GM19397 (cell line): Measurements from ENCODE around the gene SLC29A3.

Experiments used
- ATAC-seq: cut with Tn5 transposase; IDR thresholded peaks from one replicate; pipeline ENCODE4 v1.9.1; 2021; ENCODE audit warnings: mild to moderate bottlenecking, moderate library complexity; ENCODE audit not compliant: unreplicated experiment

SLC29A3 gene

DNA sequence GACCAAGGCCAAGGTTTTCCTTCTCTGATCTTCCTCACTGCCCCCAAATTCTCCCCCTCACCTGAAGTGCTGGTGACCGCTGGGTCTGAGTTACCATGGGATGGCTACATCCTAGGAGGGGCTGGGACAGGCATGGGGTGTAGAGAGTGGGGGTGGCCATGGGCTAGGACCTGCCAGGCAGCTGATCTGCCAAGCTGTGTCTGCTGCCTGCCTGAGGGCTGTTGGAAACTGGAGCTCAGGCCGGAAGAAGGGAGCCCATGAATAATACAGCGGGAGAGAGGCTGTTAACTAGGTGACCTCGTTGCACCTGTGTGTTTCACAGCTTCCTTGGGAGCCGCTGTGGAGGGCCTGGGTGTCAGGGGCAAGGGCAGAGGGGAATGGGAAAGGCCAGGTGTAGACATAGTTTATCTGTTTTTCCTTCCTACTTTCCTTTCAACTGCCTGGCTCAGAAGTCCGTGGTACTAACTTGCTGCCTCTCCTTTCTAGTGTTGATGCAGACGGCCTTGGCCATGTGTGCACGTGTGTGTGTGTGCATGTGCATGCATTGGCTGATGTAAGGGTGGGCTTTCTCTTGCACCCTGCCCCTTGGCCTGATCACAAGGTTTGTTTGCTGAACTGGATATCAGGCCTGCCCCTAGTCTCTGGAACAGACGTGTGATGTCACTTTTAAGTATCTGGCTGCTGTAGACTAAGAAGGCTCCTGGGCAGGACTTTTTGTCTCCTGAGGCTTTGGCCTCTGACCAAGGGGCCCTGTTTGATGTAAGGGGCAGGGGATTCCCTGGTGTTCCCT is 89.6 kb downstream of the SLC29A3 start:
- no peak for ATAC-seq

DNA sequence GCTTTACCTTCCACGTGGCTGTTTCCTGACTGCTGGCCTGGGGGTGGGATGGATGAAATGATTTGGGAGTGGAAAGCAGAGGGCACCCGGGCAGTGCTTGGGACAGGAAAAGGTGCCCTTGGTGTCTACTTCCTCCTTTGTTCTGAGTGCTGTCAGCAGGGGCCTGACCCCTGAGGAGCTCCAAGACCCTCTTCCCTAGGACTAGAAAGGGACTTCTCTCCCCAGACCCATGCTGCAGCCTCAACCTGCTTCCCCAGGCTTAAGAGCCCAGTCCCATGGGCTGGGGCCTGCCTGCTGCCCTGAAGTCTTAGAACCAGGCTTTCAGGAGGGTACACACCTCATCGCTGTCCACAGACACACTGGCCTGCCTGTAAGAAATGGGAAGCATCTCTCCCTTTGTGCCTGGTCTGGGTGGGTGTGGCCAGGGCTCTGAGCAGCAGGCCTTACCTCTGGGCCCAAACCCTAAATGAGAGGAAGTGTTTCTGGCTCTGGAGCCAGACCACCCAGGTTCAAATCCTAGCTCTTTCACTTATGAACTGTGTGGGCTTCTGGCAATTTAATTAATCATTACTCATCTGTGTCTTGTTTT is 90.6 kb downstream of the SLC29A3 start:
- ATAC-seq, result no peak
